ENCODE measurements around the gene EPB41L3.
A peak's percentile ranks its signal among the peaks of the same experiment; 100 is the strongest.
"Not testable (repeated sequence)": the region's sequence is repeated elsewhere in the genome, so short reads cannot be mapped to it uniquely, and the experiment has no call there.

EPB41L3 gene

DNA sequence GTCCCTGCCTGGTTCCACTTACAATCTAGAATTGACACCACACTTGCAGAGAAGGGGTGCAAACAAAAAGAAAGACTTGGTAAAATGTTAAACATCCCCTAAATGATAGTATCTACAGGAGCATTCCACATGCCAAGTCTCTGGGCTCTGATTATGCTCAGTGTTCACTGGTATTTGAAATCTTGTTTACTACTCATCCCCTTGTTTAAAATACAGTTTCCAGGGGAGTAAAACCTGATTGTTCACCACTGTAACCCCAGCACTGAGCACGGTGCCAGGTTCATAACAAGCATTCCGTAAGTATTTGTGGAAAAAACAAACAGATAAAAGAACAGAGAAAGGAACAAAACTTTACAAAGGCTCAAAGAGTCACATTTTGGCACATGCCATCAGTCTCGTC is 11.7 kb downstream of the EPB41L3 start:
- DNase-seq (ENCODE audit: low spot score) (no peak), FAIRE-seq (no peak)

- FAIRE-seq, result peak; percentile 66
- DNase-seq (ENCODE audit: low spot score), result no peak
Measured at GRCh38 chr18:5530629-5531178, 13.1 kb downstream of the EPB41L3 start.

DNA sequence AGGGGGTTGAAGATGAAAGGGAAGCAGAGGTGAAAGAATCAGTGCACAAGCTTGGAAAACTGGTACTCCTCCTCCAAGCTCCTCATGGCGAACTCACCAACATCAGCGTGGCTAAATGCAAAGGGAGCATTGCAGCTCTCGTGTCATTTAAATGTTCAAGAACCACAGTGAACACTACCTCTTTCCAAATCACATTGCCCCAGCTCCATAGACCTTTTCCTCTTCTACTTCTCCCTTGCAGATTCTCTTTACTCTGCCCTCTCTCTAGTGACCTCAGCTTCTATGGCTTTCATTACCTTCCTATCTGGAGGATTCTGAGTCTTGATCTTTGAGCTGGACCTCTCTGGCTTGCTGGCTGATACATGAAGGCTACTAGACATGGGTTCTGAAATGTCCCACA is 14.3 kb downstream of the EPB41L3 start:
- no peak for DNase-seq (ENCODE audit: low spot score)
- no peak for FAIRE-seq

GRCh38 chr18:5527603-5528002 is 16.2 kb downstream of the EPB41L3 start:
- peak; percentile 59 for DNase-seq (ENCODE audit: low spot score)
- peak; percentile 32 for FAIRE-seq

DNA sequence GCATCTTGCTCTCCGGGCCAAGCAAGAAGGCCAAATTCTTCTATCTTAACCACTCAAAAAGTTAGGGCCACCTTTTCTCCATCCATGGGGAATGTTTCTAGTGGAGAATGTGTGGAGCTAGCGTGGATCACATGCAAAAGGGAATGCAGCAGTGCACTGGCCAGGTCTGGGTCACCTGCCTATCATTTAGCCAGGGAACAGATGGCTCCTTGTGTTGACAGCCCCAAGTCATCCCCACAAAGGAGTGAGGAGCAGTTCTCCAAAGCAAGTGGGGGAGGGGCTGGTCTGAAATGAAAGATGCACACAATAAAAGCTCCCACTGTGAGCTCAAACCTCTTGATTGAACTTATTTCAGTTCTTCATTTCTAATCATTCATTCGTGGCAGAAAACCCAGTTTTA is 19.1 kb downstream of the EPB41L3 start:
- FAIRE-seq (no peak), DNase-seq (ENCODE audit: low spot score) (no peak)

GRCh38 chr18:5521000-5521399 is 22.8 kb downstream of the EPB41L3 start:
- FAIRE-seq (no peak), DNase-seq (ENCODE audit: low spot score) (no peak)

DNA sequence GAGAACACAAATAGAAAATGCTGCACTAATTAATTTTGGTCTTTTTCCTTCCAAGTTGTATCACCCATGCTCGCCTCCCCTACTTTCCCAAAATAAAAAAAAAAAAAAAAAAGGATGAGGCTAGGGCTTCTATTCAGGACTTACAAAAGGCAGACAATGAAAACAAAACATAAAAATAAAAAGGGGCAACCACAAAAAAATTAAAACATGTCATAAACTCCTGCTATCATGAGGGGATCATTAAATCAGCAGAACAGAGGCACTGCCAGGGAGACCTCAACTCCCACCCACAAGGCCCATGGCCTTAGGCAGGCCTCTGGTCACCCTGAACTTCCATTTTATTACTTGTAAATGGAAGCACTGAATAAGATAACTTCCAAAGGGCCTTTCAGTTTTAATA is 23.3 kb downstream of the EPB41L3 start:
- FAIRE-seq (no peak), DNase-seq (ENCODE audit: low spot score) (no peak)

- FAIRE-seq, result peak; percentile 61
- DNase-seq (ENCODE audit: low spot score), result no peak
Measured at GRCh38 chr18:5519448-5520298, 24.1 kb downstream of the EPB41L3 start.

- no peak for DNase-seq (ENCODE audit: low spot score)
- FAIRE-seq, result no peak
Measured at GRCh38 chr18:5518899-5519371, 24.9 kb downstream of the EPB41L3 start.

GRCh38 chr18:5518179-5518770 is 25.5 kb downstream of the EPB41L3 start:
- no peak for DNase-seq (ENCODE audit: low spot score)
- FAIRE-seq, result peak; percentile 56

GRCh38 chr18:5516841-5517240 is 27.0 kb downstream of the EPB41L3 start:
- FAIRE-seq, result no peak
- no peak for DNase-seq (ENCODE audit: low spot score)

- DNase-seq (ENCODE audit: low spot score) (no peak), FAIRE-seq (no peak)
Measured at GRCh38 chr18:5515011-5515784, 28.6 kb downstream of the EPB41L3 start.

DNA sequence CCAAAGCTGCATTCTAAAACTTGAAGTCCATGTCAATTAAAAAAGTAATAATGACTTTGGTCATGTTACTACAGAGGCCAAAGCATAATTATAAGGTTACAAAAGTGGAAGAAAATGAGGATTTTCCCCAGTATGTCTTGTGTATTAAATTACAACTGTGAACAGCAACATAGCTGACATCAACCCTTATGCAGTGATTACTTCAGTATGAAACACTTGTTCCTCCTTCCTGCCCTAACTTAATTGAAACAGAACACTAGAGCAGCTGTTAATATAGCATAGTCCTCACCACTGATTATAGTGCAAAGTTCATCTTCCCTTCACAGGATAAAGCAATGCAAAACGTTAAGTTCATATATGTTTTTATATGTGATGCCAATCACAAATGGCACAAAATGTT is 29.9 kb downstream of the EPB41L3 start:
- DNase-seq (ENCODE audit: low spot score) (no peak), FAIRE-seq (no peak)

GRCh38 chr18:5512176-5512575 is 31.6 kb downstream of the EPB41L3 start:
- FAIRE-seq (peak; percentile 52), DNase-seq (ENCODE audit: low spot score) (no peak)

GRCh38 chr18:5511541-5511940 is 32.3 kb downstream of the EPB41L3 start:
- not testable (repeated sequence) for DNase-seq (ENCODE audit: low spot score); FAIRE-seq

DNA sequence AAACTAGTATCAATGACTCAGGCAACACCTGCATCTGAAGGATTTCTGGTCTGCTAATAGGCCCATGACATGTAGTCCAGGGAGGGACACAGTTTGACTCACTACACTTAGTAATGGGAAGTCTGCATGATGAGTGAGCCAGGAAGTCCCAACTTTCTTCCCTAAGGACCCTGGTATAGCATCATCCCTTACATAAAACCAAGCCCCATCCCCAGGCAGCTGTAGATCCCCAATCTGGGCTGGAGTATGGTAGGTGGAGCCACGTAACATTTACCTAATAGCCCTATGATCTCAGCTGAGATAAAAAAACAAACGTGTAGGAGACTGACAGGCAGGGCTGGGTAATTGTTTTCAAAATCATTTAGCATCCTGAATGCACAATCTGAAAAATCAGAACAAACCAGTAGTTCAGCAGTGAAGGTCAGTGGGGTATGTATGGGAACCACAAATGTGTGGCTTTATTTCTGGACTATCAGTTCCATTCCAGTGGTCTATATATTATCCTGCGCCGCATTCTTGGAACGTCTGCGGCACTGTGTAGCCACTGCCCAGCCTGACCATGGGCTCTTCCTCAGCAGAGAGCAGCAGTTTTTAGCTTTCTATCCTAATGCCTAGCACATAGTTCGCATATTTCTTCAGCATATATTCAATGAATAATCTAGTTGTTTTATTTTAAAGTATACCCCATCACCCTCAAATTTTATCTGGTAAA is 33.5 kb downstream of the EPB41L3 start:
- no peak for FAIRE-seq
- DNase-seq (ENCODE audit: low spot score), result no peak

GRCh38 chr18:5508821-5509220 is 35.0 kb downstream of the EPB41L3 start:
- DNase-seq (ENCODE audit: low spot score) (no peak), FAIRE-seq (no peak)

GRCh38 chr18:5507756-5508155 is 36.0 kb downstream of the EPB41L3 start:
- FAIRE-seq, result no peak
- no peak for DNase-seq (ENCODE audit: low spot score)

DNA sequence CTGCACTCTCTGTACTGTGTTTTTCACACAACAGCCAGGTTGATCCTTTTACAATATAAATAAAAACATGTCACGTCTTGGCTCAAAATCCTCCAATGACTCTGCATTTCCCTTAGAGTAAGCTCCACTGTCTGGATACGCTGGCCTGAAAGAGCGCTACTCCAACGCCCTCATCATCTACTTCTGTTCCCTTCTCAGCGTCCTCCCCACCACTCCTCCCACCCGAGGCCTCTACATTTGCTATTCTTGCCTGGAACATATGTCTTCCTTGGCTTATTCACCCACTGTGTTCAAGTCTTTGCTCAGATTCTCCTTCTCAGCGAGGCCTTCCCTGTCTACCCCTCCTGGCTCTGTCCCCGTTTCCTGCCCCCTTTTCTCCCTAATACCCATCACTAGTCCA is 37.6 kb downstream of the EPB41L3 start:
- DNase-seq (ENCODE audit: low spot score) (no peak), FAIRE-seq (no peak)

- FAIRE-seq, result no peak
- no peak for DNase-seq (ENCODE audit: low spot score)
Measured at GRCh38 chr18:5503740-5504139, 40.1 kb downstream of the EPB41L3 start.

All from urothelium cell line (cell line).